Smooth muscle cell (in vitro differentiated cells): ENCODE data around the gene NSD2. TPM values are rescaled to one million over a fixed set of nuclear protein-coding genes. Genes with fewer than 3 reads are reported as not detected.

Experiments
- DNase-seq: peaks from one replicate; lab custom pipeline; 2025; ENCODE audit not compliant: unreplicated experiment; lab: John Stamatoyannopoulos, UW
- H2AFZ ChIP-seq: fragments of 200-600 bp; sonication (generic); 2 replicates; pipeline ENCODE4 v1.6.0; 2016; ENCODE audit warnings: antibody characterized with exemption, low read depth, mild to moderate bottlenecking
- H3F3A ChIP-seq: fragments of 200-600 bp; sonication (generic); 2 replicates; pipeline ENCODE4 v1.6.0; 2017; ENCODE audit warnings: antibody characterized with exemption, low read depth
- H3K27ac ChIP-seq: fragments of 200-600 bp; sonication (generic); 2 replicates; pipeline ENCODE4 v1.5.1; 2016; ENCODE audit warnings: low read depth, mild to moderate bottlenecking
- H3K27me3 ChIP-seq: fragments of 200-600 bp; sonication (generic); 2 replicates; pipeline ENCODE4 v1.6.1; 2016; ENCODE audit warnings: low read depth, mild to moderate bottlenecking
- H3K36me3 ChIP-seq: fragments of 200-600 bp; sonication (generic); 2 replicates; pipeline ENCODE4 v1.5.1; 2016; ENCODE audit warnings: low read depth
- H3K4me1 ChIP-seq: fragments of 200-600 bp; sonication (generic); 2 replicates; pipeline ENCODE4 v1.5.1; 2016; ENCODE audit warnings: low read depth
- H3K4me2 ChIP-seq: fragments of 200-600 bp; sonication (generic); 2 replicates; pipeline ENCODE4 v1.6.0; 2016; ENCODE audit warnings: mild to moderate bottlenecking
- H3K4me3 ChIP-seq: fragments of 200-600 bp; sonication (generic); 2 replicates; pipeline ENCODE4 v1.5.1; 2016; ENCODE audit warnings: mild to moderate bottlenecking
- H3K79me2 ChIP-seq: fragments of 200-600 bp; sonication (generic); 2 replicates; pipeline ENCODE4 v1.6.0; 2016; ENCODE audit warnings: low read depth, mild to moderate bottlenecking
- H3K9ac ChIP-seq: fragments of 200-600 bp; sonication (generic); 2 replicates; pipeline ENCODE4 v1.6.0; 2016; ENCODE audit warnings: low read depth
- H3K9me3 ChIP-seq: fragments of 200-600 bp; sonication (generic); replicated peaks from 2 replicates; pipeline ENCODE4 v1.5.1; 2016; ENCODE audit warnings: low read depth
- H4K20me1 ChIP-seq: fragments of 200-600 bp; sonication (generic); 2 replicates; pipeline ENCODE4 v1.6.0; 2016; ENCODE audit warnings: low read depth
- WGBS: methylation state at CpG from one replicate; pipeline ENCODE4 v1.1.7; 2016; ENCODE audit warnings: low lambda C conversion rate; 5-methylcytosine and 5-hydroxymethylcytosine counted together
- polyA plus RNA-seq: library from polyadenylated mRNA; unstranded; fragments of >200 nt; fragmentation: Nextera tagmentation; extraction: Ambion mirVana; gene quantifications from 2 replicates; pipeline ENCODE4 v1.2.1, GENCODE V29; 2016
- total RNA-seq: library from RNA; depleted of rRNA; stranded (reverse); fragments of >200 nt; gene quantifications from 2 replicates; pipeline ENCODE4 v1.2.3, GENCODE V29; 2014
- TF ChIP-seq, protein P1 (sequence below): fragments of 200-600 bp; sonication (generic); IDR thresholded peaks from 2 replicates; pipeline ENCODE4 v1.5.1; 2017; ENCODE audit warnings: borderline replicate concordance, mild to moderate bottlenecking, antibody characterized with exemption; ENCODE audit not compliant: insufficient read depth, poor library complexity, severe bottlenecking

Gene NSD2
- total and polyA plus RNA-seq, 2 experiments from 2014 or later = 13.0 to 15.0 TPM

- Histone ChIP-seq H3K27me3 (no peaks in the 10 kb centered on the region), H3K79me2 (peaks cover 17% of the 10 kb centered on the region), H3K9ac (no peak overlapping the region), H3K36me3 (no peaks in the 10 kb centered on the region), H3K27ac (no peak overlapping the region), H3F3A (no peaks in the 10 kb centered on the region), H3K9me3 (no peaks in the 10 kb centered on the region), H3K4me2 (no peak overlapping the region), H4K20me1 (peaks cover 50% of the 10 kb centered on the region), H3K4me3 (no peak overlapping the region), H3K4me1 (no peaks in the 10 kb centered on the region), H2AFZ (no peak overlapping the region)
- 100% methylated on average over 1 of the region's 1 CpG for WGBS
- TF ChIP-seq, protein P1, sequence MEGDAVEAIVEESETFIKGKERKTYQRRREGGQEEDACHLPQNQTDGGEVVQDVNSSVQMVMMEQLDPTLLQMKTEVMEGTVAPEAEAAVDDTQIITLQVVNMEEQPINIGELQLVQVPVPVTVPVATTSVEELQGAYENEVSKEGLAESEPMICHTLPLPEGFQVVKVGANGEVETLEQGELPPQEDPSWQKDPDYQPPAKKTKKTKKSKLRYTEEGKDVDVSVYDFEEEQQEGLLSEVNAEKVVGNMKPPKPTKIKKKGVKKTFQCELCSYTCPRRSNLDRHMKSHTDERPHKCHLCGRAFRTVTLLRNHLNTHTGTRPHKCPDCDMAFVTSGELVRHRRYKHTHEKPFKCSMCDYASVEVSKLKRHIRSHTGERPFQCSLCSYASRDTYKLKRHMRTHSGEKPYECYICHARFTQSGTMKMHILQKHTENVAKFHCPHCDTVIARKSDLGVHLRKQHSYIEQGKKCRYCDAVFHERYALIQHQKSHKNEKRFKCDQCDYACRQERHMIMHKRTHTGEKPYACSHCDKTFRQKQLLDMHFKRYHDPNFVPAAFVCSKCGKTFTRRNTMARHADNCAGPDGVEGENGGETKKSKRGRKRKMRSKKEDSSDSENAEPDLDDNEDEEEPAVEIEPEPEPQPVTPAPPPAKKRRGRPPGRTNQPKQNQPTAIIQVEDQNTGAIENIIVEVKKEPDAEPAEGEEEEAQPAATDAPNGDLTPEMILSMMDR = no peak
- no peak for DNase-seq
Measured at GRCh38 chr4:1898681-1899080, 27.5 kb downstream of the NSD2 start.

DNA sequence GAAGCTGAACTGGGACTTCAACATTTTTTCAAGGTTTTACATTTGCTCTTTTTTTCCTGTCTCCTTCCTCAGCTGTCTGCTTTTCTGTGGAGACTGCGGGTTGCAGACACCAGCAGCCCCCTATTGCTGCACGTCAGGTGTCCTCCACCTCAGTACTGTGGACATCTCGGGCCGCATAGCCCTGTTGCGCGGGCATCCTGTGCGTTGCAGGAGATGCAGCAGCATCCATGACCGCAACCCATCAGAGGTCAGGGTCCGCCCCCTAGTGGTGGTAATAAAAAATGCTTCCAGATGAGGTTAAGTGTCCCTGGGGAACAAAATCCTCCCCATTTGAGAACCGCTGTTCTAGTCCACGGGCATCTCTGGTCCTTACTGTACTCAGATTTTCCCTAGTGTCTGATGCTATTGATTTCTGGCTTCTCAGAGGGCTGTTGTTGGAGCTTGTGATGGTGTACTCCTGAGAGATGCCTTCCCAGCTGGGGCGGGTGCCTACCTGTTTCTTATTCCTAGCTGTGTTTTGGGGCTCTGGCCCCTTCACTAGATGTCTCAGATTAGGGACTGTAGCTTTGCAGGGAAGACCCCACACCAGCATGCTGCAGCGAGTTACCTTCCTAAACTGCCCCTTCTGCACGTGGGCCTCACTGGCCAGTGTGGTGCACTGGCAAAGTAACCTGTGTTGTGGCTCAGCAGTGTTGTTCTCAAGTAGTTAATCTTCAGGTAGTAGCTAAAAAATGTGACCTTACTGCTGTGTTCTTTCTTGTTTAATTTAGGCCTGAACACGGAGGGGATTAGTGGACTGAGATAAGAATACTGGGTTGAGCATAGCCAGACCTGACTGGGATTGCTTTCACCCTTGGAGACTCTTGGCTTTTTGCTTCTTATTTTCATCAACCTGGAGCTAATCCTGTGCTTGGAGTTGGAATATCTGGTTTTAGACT lies 28.2 kb downstream of the NSD2 start:
- peaks cover 13% of the 10 kb centered on the region for H3K79me2 ChIP-seq
- H3K9me3 ChIP-seq = no peaks in the 10 kb centered on the region
- no peaks in the 10 kb centered on the region for H3K36me3 ChIP-seq
- TF ChIP-seq, protein P1 = peak; percentile 93
- no peak overlapping the region for H3K4me2 ChIP-seq
- no peaks in the 10 kb centered on the region for H3K27me3 ChIP-seq
- H3K27ac ChIP-seq = no peak overlapping the region
- no peaks in the 10 kb centered on the region for H3F3A ChIP-seq
- DNase-seq = peak; percentile 19
- no peaks in the 10 kb centered on the region for H3K4me1 ChIP-seq
- H3K9ac ChIP-seq = no peak overlapping the region
- 33% methylated on average over 15 of the region's 15 CpGs for WGBS
- H3K4me3 ChIP-seq = no peak overlapping the region
- H4K20me1 ChIP-seq = peaks cover 42% of the 10 kb centered on the region
- H2AFZ ChIP-seq = no peak overlapping the region

- TF ChIP-seq, protein P1 = no peak
- Histone ChIP-seq H3K4me2 (no peak overlapping the region), H4K20me1 (peaks cover 41% of the 10 kb centered on the region), H3K79me2 (peaks cover 11% of the 10 kb centered on the region), H3K36me3 (no peaks in the 10 kb centered on the region), H3K27ac (no peak overlapping the region), H3K9me3 (no peaks in the 10 kb centered on the region), H3F3A (no peaks in the 10 kb centered on the region), H3K4me3 (no peak overlapping the region), H2AFZ (no peak overlapping the region), H3K4me1 (no peaks in the 10 kb centered on the region), H3K9ac (no peak overlapping the region), H3K27me3 (no peaks in the 10 kb centered on the region)
- DNase-seq = no peak
Measured at GRCh38 chr4:1900087-1900433, 28.9 kb downstream of the NSD2 start.

- H3K4me2 ChIP-seq = no peak overlapping the region
- H3K4me1 ChIP-seq = no peaks in the 10 kb centered on the region
- H3F3A ChIP-seq = no peaks in the 10 kb centered on the region
- 97% methylated on average over 16 of the region's 16 CpGs for WGBS
- H3K27ac ChIP-seq = no peak overlapping the region
- peaks cover 7% of the 10 kb centered on the region for H3K79me2 ChIP-seq
- H4K20me1 ChIP-seq = peaks cover 37% of the 10 kb centered on the region
- TF ChIP-seq, protein P1 = no peak
- no peak for DNase-seq
- H3K4me3 ChIP-seq = no peak overlapping the region
- no peak overlapping the region for H3K9ac ChIP-seq
- H3K36me3 ChIP-seq = no peaks in the 10 kb centered on the region
- no peak overlapping the region for H2AFZ ChIP-seq
- no peaks in the 10 kb centered on the region for H3K27me3 ChIP-seq
- no peaks in the 10 kb centered on the region for H3K9me3 ChIP-seq
Measured at GRCh38 chr4:1900624-1901023, 29.4 kb downstream of the NSD2 start.
